H1 (cell line): Measurements from ENCODE around the gene TMEM178B. TPM values are rescaled to one million over a fixed set of nuclear protein-coding genes. Genes with fewer than 3 reads are reported as not detected.

ENCODE experiments used
- CTCF ChIA-PET: fragments of 300-600 bp; sonication (Branson Sonifier 250); formaldehyde crosslinking; loops from one replicate; lab custom pipeline; 2021; ENCODE audit not compliant: partially characterized antibody; lab: Charles Lee
- POLR2A ChIA-PET: fragments of 300-600 bp; sonication (Branson Sonifier 250); formaldehyde crosslinking; loops from one replicate; lab custom pipeline; 2021; ENCODE audit warnings: inconsistent platforms; ENCODE audit not compliant: partially characterized antibody; lab: Charles Lee
- DNase-seq, 2 experiments: peaks; one replicate each; pipeline versions ENCODE4 v3.0.0 to v3.0.0-alpha.2; 2010 to 2022; ENCODE audit warnings: low spot score in 2 of 2, low read depth in 1 of 2, mixed read lengths in 1 of 2
- FAIRE-seq: peaks from 2 replicates; lab custom pipeline; 2011; peaks lifted over from hg19 to GRCh38; lab: Jason Lieb, UNC
- H2AFZ ChIP-seq: 2 replicates; pipeline ENCODE4 v1.8.1; 2012; ENCODE audit warnings: low read length, inconsistent platforms
- H2AK5ac ChIP-seq: 2 replicates; pipeline ENCODE4 v1.6.1; 2013; ENCODE audit warnings: low read depth, low read length
- H2BK120ac ChIP-seq: replicated peaks from 2 replicates; pipeline ENCODE3; 2013; ENCODE audit warnings: low read depth, low read length, inconsistent platforms
- H2BK12ac ChIP-seq: 2 replicates; pipeline ENCODE4 v1.6.1; 2013; ENCODE audit warnings: low read depth, low read length
- H2BK15ac ChIP-seq: 2 replicates; pipeline ENCODE4 v1.6.1; 2013; ENCODE audit warnings: low read length
- H2BK20ac ChIP-seq: 2 replicates; pipeline ENCODE4 v1.6.1; 2013; ENCODE audit warnings: low read length
- H2BK5ac ChIP-seq: 2 replicates; pipeline ENCODE4 v1.6.1; 2013; ENCODE audit warnings: low read depth, low read length
- H3K14ac ChIP-seq: 2 replicates; pipeline ENCODE4 v1.6.1; 2013; ENCODE audit warnings: inconsistent platforms; ENCODE audit not compliant: insufficient read length
- H3K18ac ChIP-seq: 2 replicates; pipeline ENCODE4 v1.6.1; 2013; ENCODE audit warnings: low read length; ENCODE audit errors: extremely low read depth
- H3K23ac ChIP-seq: 2 replicates; pipeline ENCODE4 v1.6.1; 2013; ENCODE audit warnings: inconsistent platforms; ENCODE audit not compliant: insufficient read length
- H3K23me2 ChIP-seq: 2 replicates; pipeline ENCODE4 v1.6.1; 2013; ENCODE audit warnings: low read depth, low read length
- H3K27ac ChIP-seq: 2 replicates; pipeline ENCODE4 v1.6.1; 2011; ENCODE audit warnings: low read depth, low read length, inconsistent platforms
- H3K27me3 ChIP-seq, 4 experiments: replicated peaks in 1 of 4; 1 replicate in 1 of 4; 2 replicates in 3 of 4; pipeline versions ENCODE4 v1.6.1 to v1.8.1; 2011 to 2013; ENCODE audit warnings: low read length in 3 of 4, mild to moderate bottlenecking in 3 of 4, inconsistent platforms in 2 of 4, mixed read lengths in 2 of 4, moderate library complexity in 1 of 4; ENCODE audit not compliant: control insufficient read depth in 3 of 4, insufficient read depth in 3 of 4; ENCODE audit errors: extremely low read depth in 1 of 4
- H3K36me3 ChIP-seq, 4 experiments: 2 replicates each; pipeline versions ENCODE4 v1.6.1 to v1.8.1; 2011 to 2013; ENCODE audit warnings: mild to moderate bottlenecking in 4 of 4, low read length in 3 of 4, moderate library complexity in 2 of 4, control low read depth in 1 of 4, inconsistent platforms in 1 of 4; ENCODE audit not compliant: insufficient read depth in 4 of 4, control insufficient read depth in 2 of 4
- H3K4ac ChIP-seq: replicated peaks from 2 replicates; pipeline ENCODE3; 2013; ENCODE audit warnings: low read length, low read depth, mixed read lengths, inconsistent platforms; ENCODE audit not compliant: insufficient read length
- H3K4me1 ChIP-seq, 4 experiments: replicated peaks in 1 of 4; 1 replicate in 1 of 4; 2 replicates in 3 of 4; pipeline versions ENCODE4 v1.6.1 to v1.8.1; 2011 to 2013; ENCODE audit warnings: low read length in 3 of 4, inconsistent platforms in 2 of 4, mixed read lengths in 1 of 4; ENCODE audit not compliant: insufficient read depth in 4 of 4, control insufficient read depth in 3 of 4
- H3K4me2 ChIP-seq, 2 experiments: 2 replicates each; pipeline versions ENCODE4 v1.6.1 to v1.8.1; 2011 to 2013; ENCODE audit warnings: low read depth in 2 of 2, low read length in 2 of 2, control low read depth in 1 of 2, inconsistent platforms in 1 of 2, mild to moderate bottlenecking in 1 of 2; ENCODE audit not compliant: insufficient read depth in 1 of 2
- H3K4me3 ChIP-seq, 4 experiments: fragments of 200-600, 300-600 bp in 1 of 4; sonication (generic), shearing (Covaris generic), sonication (Bioruptor Twin) in 1 of 4; 2 replicates each; pipeline versions ENCODE4 v1.5.1 to v1.8.1; 2011 to 2016; ENCODE audit warnings: low read length in 4 of 4, low read depth in 3 of 4, control low read depth in 2 of 4, inconsistent platforms in 2 of 4, mild to moderate bottlenecking in 2 of 4, mixed read lengths in 1 of 4, moderate library complexity in 1 of 4; ENCODE audit not compliant: insufficient read depth in 2 of 4; ENCODE audit errors: extremely low read depth in 1 of 4
- H3K56ac ChIP-seq: replicated peaks from 2 replicates; pipeline ENCODE3; 2013; ENCODE audit warnings: low read depth, mild to moderate bottlenecking, mixed read lengths, low read length, inconsistent platforms; ENCODE audit not compliant: insufficient read length
- H3K79me1 ChIP-seq: 2 replicates; pipeline ENCODE4 v1.6.1; 2013; ENCODE audit warnings: low read depth, low read length, control low read depth
- H3K79me2 ChIP-seq, 2 experiments: 2 replicates each; pipeline versions ENCODE4 v1.6.1 to v1.8.1; 2012 to 2013; ENCODE audit warnings: low read length in 2 of 2, mild to moderate bottlenecking in 2 of 2, inconsistent platforms in 1 of 2; ENCODE audit not compliant: insufficient read depth in 2 of 2, control insufficient read depth in 1 of 2
- H3K9ac ChIP-seq, 4 experiments: replicated peaks in 1 of 4; 1 replicate in 1 of 4; 2 replicates in 3 of 4; pipeline versions ENCODE4 v1.6.1 to v1.8.1; 2011 to 2013; ENCODE audit warnings: low read depth in 3 of 4, low read length in 3 of 4, control low read depth in 2 of 4, mild to moderate bottlenecking in 2 of 4, moderate library complexity in 2 of 4, inconsistent platforms in 1 of 4; ENCODE audit errors: extremely low read depth in 1 of 4
- H3K9me3 ChIP-seq, 2 experiments: 2 replicates each; pipeline versions ENCODE4 v1.6.1 to v1.8.1; 2012 to 2013; ENCODE audit warnings: mild to moderate bottlenecking in 2 of 2, moderate library complexity in 2 of 2, control low read depth in 1 of 2, inconsistent platforms in 1 of 2, low read depth in 1 of 2, low read length in 1 of 2, mixed read lengths in 1 of 2; ENCODE audit not compliant: insufficient read depth in 2 of 2
- H4K20me1 ChIP-seq, 2 experiments: replicated peaks in 1 of 2; 2 replicates each; pipeline versions ENCODE3 to v1.8.1; 2011 to 2013; ENCODE audit warnings: inconsistent platforms in 2 of 2, low read length in 2 of 2, mild to moderate bottlenecking in 1 of 2; ENCODE audit not compliant: insufficient read depth in 2 of 2, control insufficient read depth in 1 of 2
- H4K5ac ChIP-seq: 2 replicates; pipeline ENCODE4 v1.6.1; 2013; ENCODE audit warnings: low read length, low read depth, mixed read lengths, inconsistent platforms; ENCODE audit not compliant: insufficient read length
- H4K8ac ChIP-seq: 2 replicates; pipeline ENCODE4 v1.8.0; 2013; ENCODE audit warnings: mild to moderate bottlenecking, moderate library complexity, low read length, inconsistent platforms; ENCODE audit not compliant: insufficient read depth; ENCODE audit errors: extremely low read depth
- H4K91ac ChIP-seq: replicated peaks from 2 replicates; pipeline ENCODE3; 2013; ENCODE audit warnings: low read length, mixed read lengths, inconsistent platforms; ENCODE audit not compliant: insufficient read length
- ASH2L ChIP-seq: fragments of 200-600, 300-600 bp; sonication (generic); IDR thresholded peaks from one replicate; pipeline ENCODE4 v1.7.1; 2017; ENCODE audit warnings: low read length
- E2F6 ChIP-seq: IDR thresholded peaks from 2 replicates; pipeline ENCODE4 v1.6.1; 2012; ENCODE audit warnings: inconsistent platforms
- EGR1 ChIP-seq: IDR thresholded peaks from 2 replicates; pipeline ENCODE4 v1.6.1; 2011; ENCODE audit warnings: low read depth, low read length, borderline replicate concordance
- HDAC2 ChIP-seq, 2 experiments: fragments of 300-600 bp in 1 of 2; sonication (generic) in 1 of 2; IDR thresholded peaks; 2 replicates each; pipeline ENCODE4 v1.6.1; 2011 to 2012; ENCODE audit warnings: low read depth in 2 of 2, low read length in 2 of 2, mild to moderate bottlenecking in 2 of 2, moderate library complexity in 2 of 2, borderline replicate concordance in 1 of 2, inconsistent platforms in 1 of 2
- POU5F1 ChIP-seq: IDR thresholded peaks from 2 replicates; pipeline ENCODE4 v1.6.1; 2011; ENCODE audit warnings: low read depth, mild to moderate bottlenecking, low read length, moderate library complexity
- SIN3A ChIP-seq, 2 experiments: IDR thresholded peaks in 1 of 2; conservative IDR thresholded peaks in 1 of 2; 2 replicates each; pipeline ENCODE4 v1.6.1; 2011 to 2012; ENCODE audit warnings: low read length in 2 of 2, improper control_type of control experiment in 1 of 2, low read depth in 1 of 2, mild to moderate bottlenecking in 1 of 2
- TAF7 ChIP-seq: optimal IDR thresholded peaks from 2 replicates; pipeline ENCODE3; 2011; ENCODE audit warnings: low read depth, mild to moderate bottlenecking, inconsistent platforms, low read length, moderate library complexity, borderline replicate concordance
- WGBS, 2 experiments: shearing (Covaris generic) in 1 of 2; methylation state at CpG; one replicate each; pipeline versions ENCODE4 v1.1.6 to v1.1.7; 2013 to 2015; ENCODE audit warnings: low lambda C conversion rate in 2 of 2, mixed read lengths in 2 of 2, inconsistent platforms in 1 of 2, low coverage in 1 of 2, missing lambda C conversion rate in 1 of 2; ENCODE audit not compliant: insufficient replicate concordance in 2 of 2, insufficient coverage in 1 of 2, insufficient read length in 1 of 2; ENCODE audit errors: extremely low coverage in 1 of 2, missing lambda C conversion rate in 1 of 2; 5-methylcytosine and 5-hydroxymethylcytosine counted together
- polyA plus RNA-seq, 7 experiments: library from polyadenylated mRNA; depleted of rRNA in 3 of 7; stranded (reverse) in 5 of 7; unstranded in 2 of 7; fragments of >200 nt in 5 of 7; fragments of 200-250 nt in 2 of 7; gene quantifications; 1 replicate in 5 of 7; 2 replicates in 1 of 7; 4 replicates in 1 of 7; pipeline versions ENCODE4 v1.2.1 to v1.2.3, GENCODE V29; 2011 to 2013; ENCODE audit warnings: missing spikeins in 2 of 7, mixed read lengths in 2 of 7
- total RNA-seq: library from RNA; stranded (reverse); fragmentation: NEBNext Ultra II Directional; extraction: Animal tissue kit (Norgen Biotek cat#: 25700); gene quantifications from 2 replicates; pipeline ENCODE4 v1.2.1, GENCODE V29; 2021
- TF ChIP-seq, protein P1 (sequence below), 3 experiments: IDR thresholded peaks; 1 replicate in 2 of 3; 2 replicates in 1 of 3; pipeline versions ENCODE4 v1.5.1 to v1.6.1; 2011; ENCODE audit warnings: low read length in 3 of 3, mild to moderate bottlenecking in 3 of 3, inconsistent platforms in 2 of 3, low read depth in 1 of 3, moderate library complexity in 1 of 3; ENCODE audit not compliant: insufficient read depth in 1 of 3; ENCODE audit errors: control extremely low read depth in 1 of 3

The TMEM178B gene
- total and polyA plus RNA-seq, 2 of the 8 experiments (the other 6 are each of a cell fraction or from before 2014, with no cell fraction given) = 5.3 to 18.1 TPM

DNA sequence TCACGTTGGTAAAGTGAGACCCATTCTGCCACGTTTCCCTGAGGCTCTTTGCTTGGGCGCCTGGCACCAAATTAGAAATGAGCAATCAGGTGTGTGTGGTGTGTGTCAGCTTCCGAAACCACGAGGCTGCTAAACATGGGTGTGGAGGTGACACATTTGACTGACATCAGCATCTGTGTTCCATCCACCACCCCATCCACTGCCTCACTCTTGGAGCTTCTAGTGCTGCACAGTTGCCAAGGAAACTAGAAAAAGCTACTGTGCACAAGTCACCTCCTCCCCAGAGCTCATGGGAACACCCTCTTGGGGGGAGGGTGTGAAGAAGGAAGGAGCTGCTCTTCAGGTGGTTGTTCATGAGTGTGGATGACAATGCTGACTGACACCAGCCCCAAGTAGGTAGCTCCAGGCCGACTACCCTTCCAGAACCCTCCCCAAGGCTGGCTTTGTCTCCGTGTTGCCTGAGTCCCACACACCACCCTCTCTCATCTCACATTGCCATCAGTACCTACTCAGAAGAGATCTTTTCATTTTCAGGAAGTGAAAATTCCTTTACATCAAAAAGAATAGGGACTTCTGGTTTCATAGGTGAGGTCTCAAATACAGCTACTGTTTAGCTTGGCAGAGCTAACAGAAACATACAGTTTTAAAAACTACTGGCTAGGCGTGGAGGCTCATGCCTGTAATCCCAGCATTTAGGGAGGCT lies 152.2 kb downstream of the TMEM178B start:
- no peaks in the 10 kb centered on the region for H3K27me3 ChIP-seq
- TF ChIP-seq E2F6 (no peak), HDAC2 (IDR thresholded peaks at IDR 0.05; ENCODE audit: borderline replicate concordance in 1 of 2, low read depth in 2 of 2, low read length in 2 of 2) (no peak), POU5F1 (no peak), EGR1 (no peak), SIN3A (conservative IDR thresholded peaks at IDR 0.05 in 1 of 2, IDR thresholded peaks at IDR 0.05 in 1 of 2; ENCODE audit: low read depth in 1 of 2, low read length in 2 of 2) (no peak), TAF7 (no peak), ASH2L (no peak)
- TF ChIP-seq, protein P1, sequence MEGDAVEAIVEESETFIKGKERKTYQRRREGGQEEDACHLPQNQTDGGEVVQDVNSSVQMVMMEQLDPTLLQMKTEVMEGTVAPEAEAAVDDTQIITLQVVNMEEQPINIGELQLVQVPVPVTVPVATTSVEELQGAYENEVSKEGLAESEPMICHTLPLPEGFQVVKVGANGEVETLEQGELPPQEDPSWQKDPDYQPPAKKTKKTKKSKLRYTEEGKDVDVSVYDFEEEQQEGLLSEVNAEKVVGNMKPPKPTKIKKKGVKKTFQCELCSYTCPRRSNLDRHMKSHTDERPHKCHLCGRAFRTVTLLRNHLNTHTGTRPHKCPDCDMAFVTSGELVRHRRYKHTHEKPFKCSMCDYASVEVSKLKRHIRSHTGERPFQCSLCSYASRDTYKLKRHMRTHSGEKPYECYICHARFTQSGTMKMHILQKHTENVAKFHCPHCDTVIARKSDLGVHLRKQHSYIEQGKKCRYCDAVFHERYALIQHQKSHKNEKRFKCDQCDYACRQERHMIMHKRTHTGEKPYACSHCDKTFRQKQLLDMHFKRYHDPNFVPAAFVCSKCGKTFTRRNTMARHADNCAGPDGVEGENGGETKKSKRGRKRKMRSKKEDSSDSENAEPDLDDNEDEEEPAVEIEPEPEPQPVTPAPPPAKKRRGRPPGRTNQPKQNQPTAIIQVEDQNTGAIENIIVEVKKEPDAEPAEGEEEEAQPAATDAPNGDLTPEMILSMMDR (IDR thresholded peaks at IDR 0.05; ENCODE audit: control extremely low read depth in 1 of 3, insufficient read depth in 1 of 3, low read depth in 1 of 3, low read length in 3 of 3) = no peak
- TF ChIP-seq, all 59 proteins: peak for 0
- H3K56ac ChIP-seq = no peak overlapping the region
- H2AFZ ChIP-seq = no peak overlapping the region
- FAIRE-seq = no peak
- H4K20me1 ChIP-seq = peaks cover 0 to 2% of the 10 kb centered on the region in 2 experiments
- no peak overlapping the region for H3K9ac ChIP-seq
- H3K14ac ChIP-seq = no peak overlapping the region
- WGBS, 2 experiments = 91% methylated on average over 8 of the region's 8 CpGs; no CpG with 5 or more reads in 1 of the 2 experiments
- H2BK15ac ChIP-seq = no peak overlapping the region
- H3K4me2 ChIP-seq = no peak overlapping the region
- H3K79me2 ChIP-seq = no peaks in the 10 kb centered on the region
- H2BK120ac ChIP-seq = no peak overlapping the region
- POLR2A ChIA-PET = interaction anchor here (0.8 to 1.6 kb wide), 2 partner anchors 82 to 211 kb away, joined by 3 to 6 read pairs; partner anchors contain the start of gene MRPS33
- H2BK5ac ChIP-seq = no peak overlapping the region
- no peak overlapping the region for H3K4ac ChIP-seq
- H3K79me1 ChIP-seq = peaks cover 2% of the 10 kb centered on the region; the same call in 1 of the 2 replicates
- H4K8ac ChIP-seq = no peak overlapping the region
- H3K23me2 ChIP-seq = no peaks in the 10 kb centered on the region
- H3K36me3 ChIP-seq = no peaks in the 10 kb centered on the region
- CTCF ChIA-PET = interaction anchor here (0.6 to 1.7 kb wide), 10 partner anchors 12 to 273 kb away, joined by 3 to 6 read pairs (median 4); no protein-coding TSS in a partner anchor
- H4K5ac ChIP-seq = no peak overlapping the region
- no peak overlapping the region for H2AK5ac ChIP-seq
- H2BK12ac ChIP-seq = no peak overlapping the region
- H2BK20ac ChIP-seq = no peak overlapping the region
- H3K23ac ChIP-seq = no peak overlapping the region
- H4K91ac ChIP-seq = no peak overlapping the region
- no peak overlapping the region for H3K18ac ChIP-seq
- no peak for DNase-seq
- H3K9me3 ChIP-seq = no peaks in the 10 kb centered on the region
- no peak overlapping the region for H3K27ac ChIP-seq
- H3K4me3 ChIP-seq = no peak overlapping the region
- H3K4me1 ChIP-seq = no peaks in the 10 kb centered on the region
